Right lobe of liver (tissue), 6 donors: Measurements from ENCODE around the gene PLPP4. TPM values are rescaled to one million over a fixed set of nuclear protein-coding genes. Genes with fewer than 3 reads are reported as not detected.

ENCODE experiments used
- ATAC-seq, 4 donors: fragments of 200-7000 bp; cut with Tn5 transposase; one replicate each; pipeline ENCODE4 v1.9.1; 2020; ENCODE audit warnings: mild to moderate bottlenecking in 4 of 4, moderate library complexity in 4 of 4
- DNase-seq, 3 donors: peaks; one replicate each; pipeline ENCODE4 v3.0.0-alpha.2; 2020
- H3K27ac ChIP-seq, 3 donors: fragments of 200-600 bp; one replicate each; pipeline ENCODE4 v1.8.0; 2022
- H3K27me3 ChIP-seq, 2 donors: fragments of 200-600 bp; one replicate each; pipeline ENCODE4 v1.8.0; 2022
- H3K36me3 ChIP-seq, 4 donors: fragments of 200-600 bp; sonication (generic) in 1 of 4; one replicate each; pipeline versions ENCODE4 v1.5.1 to v1.8.0; 2017 to 2022; ENCODE audit warnings: control low read depth in 1 of 4
- H3K4me1 ChIP-seq, 4 donors: fragments of 200-600 bp; sonication (generic) in 1 of 4; one replicate each; pipeline versions ENCODE4 v1.5.1 to v1.8.0; 2017 to 2022; ENCODE audit warnings: control low read depth in 1 of 4
- H3K4me3 ChIP-seq, 3 donors: fragments of 200-600 bp; one replicate each; pipeline ENCODE4 v1.8.0; 2022
- H3K9me3 ChIP-seq, 4 donors: fragments of 200-600 bp; sonication (generic) in 1 of 4; one replicate each; pipeline versions ENCODE4 v1.5.1 to v1.8.0; 2017 to 2022; ENCODE audit warnings: control low read depth in 1 of 4
- POLR2A ChIP-seq: fragments of 450-650 bp; IDR thresholded peaks from one replicate; pipeline ENCODE4 v1.6.1; 2017; ENCODE audit warnings: antibody characterized with exemption, mild to moderate bottlenecking
- WGBS: methylation state at CpG from one replicate; pipeline ENCODE4 v1.1.6; 2018; ENCODE audit warnings: low coverage, low lambda C conversion rate; ENCODE audit not compliant: insufficient coverage; ENCODE audit errors: missing lambda C conversion rate; 5-methylcytosine and 5-hydroxymethylcytosine counted together
- intact Hi-C, 2 donors: fragments of 100-400 bp; cut with DNase I; formaldehyde crosslinking; loops; one replicate each; pipeline versions ENCODE4 v1.11.2 to v1.14.1; 2022
- total RNA-seq, 6 experiments: library from RNA; depleted of rRNA in 2 of 6; stranded (reverse); fragments of >200 nt in 2 of 6; fragmentation: NEBNext Ultra II Directional in 3 of 6; extraction: Animal tissue kit (Norgen Biotek cat#: 25700) in 3 of 6; gene quantifications; one replicate each; pipeline versions ENCODE4 v1.1.0 to v1.2.4, GENCODE V29; 2016 to 2023
- TF ChIP-seq, protein P1 (sequence below), 4 donors: fragments of 200-600 bp in 3 of 4; fragments of 450-650 bp in 1 of 4; IDR thresholded peaks; one replicate each; pipeline versions ENCODE4 v1.5.1 to v1.8.0; 2016 to 2022; ENCODE audit warnings: antibody characterized with exemption in 4 of 4, mild to moderate bottlenecking in 2 of 4
- donor health status: DM: no; HTN: yes; CAD: no.
- donor health status: DM: no; HTN: no; CAD: no.
- donor health status: DM: no; HTN: no; CAD: no.
- donor health status: DM: no; HTN: yes; CAD: no.
- donor health status: DM: no; HTN: yes; CAD: no.

The PLPP4 gene
- total RNA-seq, 6 experiments from 2014 or later = 0.35 to 0.81 (median 0.37) TPM; not detected in 1

DNA sequence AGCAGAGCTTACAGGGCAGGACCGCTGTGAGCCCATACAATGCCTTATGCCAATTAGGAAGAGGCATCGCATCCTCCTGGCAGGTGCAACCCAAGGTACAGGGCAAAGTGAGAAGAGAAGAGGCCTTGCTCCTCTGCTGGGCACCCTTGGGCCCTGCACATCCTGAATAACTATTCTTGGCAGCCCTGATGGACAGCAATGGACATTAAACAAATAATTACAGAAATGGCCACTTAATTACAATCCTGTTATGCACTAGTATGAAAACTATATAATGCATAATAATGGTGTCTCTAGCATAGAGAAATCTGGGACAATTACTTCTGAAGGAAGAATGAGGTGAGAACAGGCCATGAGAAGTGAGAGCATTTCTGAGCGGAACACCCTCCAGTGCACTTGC is 83.5 kb downstream of the PLPP4 start:
- no peaks in the 10 kb centered on the region for H3K36me3 ChIP-seq
- 84% methylated on average over 3 of the region's 3 CpGs for WGBS
- no peaks in the 10 kb centered on the region for H3K27me3 ChIP-seq
- no peaks in the 10 kb centered on the region for H3K4me1 ChIP-seq
- TF ChIP-seq POLR2A = no peak
- TF ChIP-seq, protein P1, sequence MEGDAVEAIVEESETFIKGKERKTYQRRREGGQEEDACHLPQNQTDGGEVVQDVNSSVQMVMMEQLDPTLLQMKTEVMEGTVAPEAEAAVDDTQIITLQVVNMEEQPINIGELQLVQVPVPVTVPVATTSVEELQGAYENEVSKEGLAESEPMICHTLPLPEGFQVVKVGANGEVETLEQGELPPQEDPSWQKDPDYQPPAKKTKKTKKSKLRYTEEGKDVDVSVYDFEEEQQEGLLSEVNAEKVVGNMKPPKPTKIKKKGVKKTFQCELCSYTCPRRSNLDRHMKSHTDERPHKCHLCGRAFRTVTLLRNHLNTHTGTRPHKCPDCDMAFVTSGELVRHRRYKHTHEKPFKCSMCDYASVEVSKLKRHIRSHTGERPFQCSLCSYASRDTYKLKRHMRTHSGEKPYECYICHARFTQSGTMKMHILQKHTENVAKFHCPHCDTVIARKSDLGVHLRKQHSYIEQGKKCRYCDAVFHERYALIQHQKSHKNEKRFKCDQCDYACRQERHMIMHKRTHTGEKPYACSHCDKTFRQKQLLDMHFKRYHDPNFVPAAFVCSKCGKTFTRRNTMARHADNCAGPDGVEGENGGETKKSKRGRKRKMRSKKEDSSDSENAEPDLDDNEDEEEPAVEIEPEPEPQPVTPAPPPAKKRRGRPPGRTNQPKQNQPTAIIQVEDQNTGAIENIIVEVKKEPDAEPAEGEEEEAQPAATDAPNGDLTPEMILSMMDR (IDR thresholded peaks at IDR 0.05) = no peak
- no peak overlapping the region for H3K4me3 ChIP-seq
- intact Hi-C loops = no loop called here
- no peak for DNase-seq
- no peak for ATAC-seq
- H3K9me3 ChIP-seq = no peaks in the 10 kb centered on the region
- no peak overlapping the region for H3K27ac ChIP-seq

DNA sequence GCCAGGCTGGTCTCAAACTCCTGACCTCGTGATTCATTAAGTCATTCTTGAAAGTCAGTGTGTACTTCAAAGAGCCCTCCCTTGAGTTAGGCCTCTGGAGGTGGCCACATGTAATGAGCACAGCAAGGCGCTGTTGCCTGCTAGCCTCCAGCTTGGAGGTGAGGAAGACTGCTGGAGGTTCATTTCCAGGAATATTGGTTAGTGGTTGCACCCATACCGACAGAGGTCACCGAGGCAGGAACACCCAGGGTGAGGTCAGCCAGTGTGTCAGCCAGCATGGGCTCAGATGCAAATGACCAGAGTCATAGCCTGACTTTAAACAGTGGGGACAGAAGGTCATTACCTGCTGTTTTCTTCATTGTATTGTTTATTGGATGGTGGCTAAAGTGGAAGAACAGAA is 85.0 kb downstream of the PLPP4 start:
- intact Hi-C loops = no loop called here
- DNase-seq = no peak
- no peak for ATAC-seq
- Histone ChIP-seq H3K27me3 (no peaks in the 10 kb centered on the region), H3K36me3 (no peaks in the 10 kb centered on the region), H3K9me3 (no peaks in the 10 kb centered on the region), H3K4me1 (no peaks in the 10 kb centered on the region), H3K4me3 (no peak overlapping the region), H3K27ac (no peak overlapping the region)
- 74% methylated on average over 4 of the region's 4 CpGs for WGBS
- TF ChIP-seq POLR2A = no peak
- TF ChIP-seq, protein P1 (IDR thresholded peaks at IDR 0.05) = no peak

DNA sequence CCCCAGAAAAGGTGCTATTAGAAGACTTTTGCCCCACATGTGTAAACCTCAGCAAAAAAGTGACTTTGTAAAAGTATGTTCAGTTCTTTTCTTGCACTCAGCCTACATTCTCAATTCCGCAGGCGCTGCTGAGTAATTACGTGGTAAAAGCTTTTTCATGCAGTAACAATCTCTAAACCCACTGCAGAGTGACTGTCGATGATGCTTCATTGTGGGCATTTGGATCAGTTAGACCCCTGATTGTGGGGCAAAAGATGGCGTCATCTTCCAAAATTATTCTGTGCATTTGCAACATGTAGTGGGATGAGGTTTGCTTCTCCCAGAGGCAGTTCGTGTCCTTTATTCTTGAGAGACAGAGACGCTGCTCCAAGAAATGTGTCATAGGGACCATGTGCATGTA is 85.6 kb downstream of the PLPP4 start:
- ATAC-seq = no peak
- intact Hi-C loops = no loop called here
- TF ChIP-seq, protein P1 (IDR thresholded peaks at IDR 0.05) = no peak
- TF ChIP-seq POLR2A = no peak

DNA sequence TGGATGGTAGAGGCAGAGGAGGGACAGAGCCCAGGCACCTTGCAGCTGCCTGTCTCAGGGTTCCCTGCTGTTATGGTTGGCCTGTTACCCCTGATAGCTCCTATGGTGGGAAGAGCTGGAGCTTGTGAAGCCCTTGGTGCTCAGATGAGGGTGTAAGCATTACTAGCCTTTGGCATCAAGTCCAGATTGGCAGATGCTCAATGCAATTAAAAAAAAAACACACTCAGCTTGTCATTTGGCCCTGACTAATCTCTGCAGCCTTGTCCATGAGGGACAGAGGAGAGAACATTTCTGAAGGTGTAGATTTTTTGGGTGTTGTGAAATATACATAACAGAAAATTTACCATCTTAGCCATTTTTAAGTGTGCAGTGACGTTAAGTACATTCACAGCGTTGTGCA is 86.3 kb downstream of the PLPP4 start:
- ATAC-seq (no peak), DNase-seq (no peak)
- H3K4me1 ChIP-seq = no peaks in the 10 kb centered on the region
- intact Hi-C loops = no loop called here
- H3K9me3 ChIP-seq = no peaks in the 10 kb centered on the region
- no peak for TF ChIP-seq POLR2A
- TF ChIP-seq, protein P1 (IDR thresholded peaks at IDR 0.05) = no peak
- 92% methylated on average over 2 of the region's 2 CpGs for WGBS
- no peaks in the 10 kb centered on the region for H3K27me3 ChIP-seq
- no peaks in the 10 kb centered on the region for H3K36me3 ChIP-seq
- H3K27ac ChIP-seq = no peak overlapping the region
- H3K4me3 ChIP-seq = no peak overlapping the region

More for the DNA sequence above, 85.6 kb downstream of the PLPP4 start:
- no peaks in the 10 kb centered on the region for H3K4me1 ChIP-seq
- H3K9me3 ChIP-seq = no peaks in the 10 kb centered on the region
- H3K36me3 ChIP-seq = no peaks in the 10 kb centered on the region
- DNase-seq = no peak
- 58% methylated on average over 7 of the region's 7 CpGs for WGBS
- H3K4me3 ChIP-seq = no peak overlapping the region
- H3K27me3 ChIP-seq = no peaks in the 10 kb centered on the region
- no peak overlapping the region for H3K27ac ChIP-seq

DNA sequence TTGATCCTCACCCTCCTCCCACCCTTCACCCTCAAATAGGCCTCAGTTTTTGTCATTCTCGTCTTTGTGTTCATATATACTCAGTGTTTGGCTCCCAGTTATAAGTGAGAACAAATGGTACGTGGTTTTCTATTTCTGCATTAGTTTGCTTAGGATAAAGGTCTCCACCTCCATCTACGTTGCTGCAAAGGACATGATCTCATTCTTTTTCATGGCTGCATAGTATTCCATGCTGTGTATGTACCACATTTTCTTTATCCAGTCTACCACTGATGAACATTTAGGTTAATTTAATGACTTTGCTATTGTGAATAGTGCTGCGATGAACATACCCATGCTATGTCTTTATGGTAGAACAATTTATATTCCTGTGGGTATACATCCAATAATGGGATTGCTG is 91.2 kb downstream of the PLPP4 start:
- intact Hi-C loops = no loop called here
- H3K9me3 ChIP-seq = no peaks in the 10 kb centered on the region
- ATAC-seq (no peak), DNase-seq (no peak)
- no peaks in the 10 kb centered on the region for H3K4me1 ChIP-seq
- H3K4me3 ChIP-seq = no peak overlapping the region
- whole genome bisulfite sequencing = 58% methylated on average over 4 of the region's 4 CpGs
- TF ChIP-seq POLR2A = no peak
- TF ChIP-seq, protein P1 (IDR thresholded peaks at IDR 0.05) = no peak
- H3K36me3 ChIP-seq = no peaks in the 10 kb centered on the region
- H3K27ac ChIP-seq = no peak overlapping the region
- no peaks in the 10 kb centered on the region for H3K27me3 ChIP-seq
